ENCODE results near the gene CNIH3.

The CNIH3 gene

DNA sequence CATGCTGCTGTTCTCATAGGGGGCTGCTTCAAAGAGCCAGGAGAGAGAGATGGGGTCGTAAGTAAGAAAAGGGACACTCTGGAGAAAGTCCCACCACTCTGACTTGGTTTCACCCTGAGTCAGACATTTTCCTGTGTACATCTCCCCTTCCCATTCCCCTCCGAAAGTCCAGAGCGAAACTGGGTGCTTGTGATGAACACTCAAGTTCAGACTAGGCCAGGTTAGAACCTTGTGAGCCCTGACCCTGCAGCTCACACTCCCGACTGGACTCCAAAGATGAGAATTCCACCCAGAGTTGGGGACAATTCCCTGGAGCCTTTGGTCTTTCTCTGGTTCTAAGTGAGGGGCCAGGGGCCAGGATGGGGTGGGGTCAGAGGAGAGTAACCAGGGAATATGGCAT lies 139.5 kb downstream of the CNIH3 start:
- TF ChIP-seq, protein P1, sequence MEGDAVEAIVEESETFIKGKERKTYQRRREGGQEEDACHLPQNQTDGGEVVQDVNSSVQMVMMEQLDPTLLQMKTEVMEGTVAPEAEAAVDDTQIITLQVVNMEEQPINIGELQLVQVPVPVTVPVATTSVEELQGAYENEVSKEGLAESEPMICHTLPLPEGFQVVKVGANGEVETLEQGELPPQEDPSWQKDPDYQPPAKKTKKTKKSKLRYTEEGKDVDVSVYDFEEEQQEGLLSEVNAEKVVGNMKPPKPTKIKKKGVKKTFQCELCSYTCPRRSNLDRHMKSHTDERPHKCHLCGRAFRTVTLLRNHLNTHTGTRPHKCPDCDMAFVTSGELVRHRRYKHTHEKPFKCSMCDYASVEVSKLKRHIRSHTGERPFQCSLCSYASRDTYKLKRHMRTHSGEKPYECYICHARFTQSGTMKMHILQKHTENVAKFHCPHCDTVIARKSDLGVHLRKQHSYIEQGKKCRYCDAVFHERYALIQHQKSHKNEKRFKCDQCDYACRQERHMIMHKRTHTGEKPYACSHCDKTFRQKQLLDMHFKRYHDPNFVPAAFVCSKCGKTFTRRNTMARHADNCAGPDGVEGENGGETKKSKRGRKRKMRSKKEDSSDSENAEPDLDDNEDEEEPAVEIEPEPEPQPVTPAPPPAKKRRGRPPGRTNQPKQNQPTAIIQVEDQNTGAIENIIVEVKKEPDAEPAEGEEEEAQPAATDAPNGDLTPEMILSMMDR (IDR thresholded peaks at IDR 0.05; ENCODE audit: low read depth, low read length, missing control alignments), result no peak
- in situ Hi-C loops (cut with HindIII; ENCODE audit: low sequenced_read_pairs), result no loop called here
- H3K4me3 ChIP-seq (ENCODE audit: low read depth, low read length), result no peak overlapping the region
- DNase-seq (ENCODE audit: low read depth), result no peak

DNA sequence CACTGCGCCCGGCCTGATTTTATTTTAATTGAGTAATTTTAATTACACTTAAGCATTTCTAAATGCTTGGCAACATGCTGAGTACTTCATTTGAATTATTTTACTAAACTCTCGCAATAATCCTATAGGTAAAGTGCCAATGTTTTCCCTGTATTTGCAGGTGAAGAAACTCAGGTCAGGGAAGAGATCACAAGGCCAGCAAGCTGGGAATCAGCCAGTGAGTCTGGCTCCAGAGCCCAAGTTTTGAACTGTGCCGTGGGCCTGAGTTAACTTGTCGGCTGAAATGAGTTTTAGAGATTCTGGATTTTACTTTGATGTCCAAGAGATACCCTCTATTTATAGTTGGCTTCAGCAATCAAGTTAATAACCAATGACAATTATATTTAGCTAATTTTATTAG lies 141.4 kb downstream of the CNIH3 start:
- no peak for DNase-seq (ENCODE audit: low read depth)
- H3K4me3 ChIP-seq (ENCODE audit: low read depth, low read length), result no peak overlapping the region
- in situ Hi-C loops (cut with HindIII; ENCODE audit: low sequenced_read_pairs), result no loop called here
- TF ChIP-seq, protein P1 (IDR thresholded peaks at IDR 0.05; ENCODE audit: low read depth, low read length, missing control alignments), result no peak

DNA sequence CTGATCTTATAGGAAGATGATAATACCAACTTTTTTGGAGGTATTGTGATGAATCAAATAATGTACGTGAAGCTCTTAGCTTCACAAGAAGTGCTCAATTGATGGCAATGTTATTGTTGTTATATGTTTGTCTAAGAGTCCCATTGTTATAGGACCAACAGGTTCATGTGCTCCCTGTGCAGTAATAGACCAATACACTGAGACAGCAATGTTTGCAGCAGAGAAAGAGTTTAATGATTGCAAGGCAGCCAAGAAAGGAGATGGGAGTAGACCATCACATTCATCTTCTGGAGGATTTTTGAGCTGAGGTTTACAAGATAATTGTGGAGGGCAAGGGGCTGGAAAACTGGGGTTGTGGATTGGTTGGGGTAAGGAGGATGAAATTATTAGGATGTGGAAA lies 143.0 kb downstream of the CNIH3 start:
- in situ Hi-C loops (cut with HindIII; ENCODE audit: low sequenced_read_pairs), result no loop called here
- TF ChIP-seq, protein P1 (IDR thresholded peaks at IDR 0.05; ENCODE audit: low read depth, low read length, missing control alignments), result no peak

DNA sequence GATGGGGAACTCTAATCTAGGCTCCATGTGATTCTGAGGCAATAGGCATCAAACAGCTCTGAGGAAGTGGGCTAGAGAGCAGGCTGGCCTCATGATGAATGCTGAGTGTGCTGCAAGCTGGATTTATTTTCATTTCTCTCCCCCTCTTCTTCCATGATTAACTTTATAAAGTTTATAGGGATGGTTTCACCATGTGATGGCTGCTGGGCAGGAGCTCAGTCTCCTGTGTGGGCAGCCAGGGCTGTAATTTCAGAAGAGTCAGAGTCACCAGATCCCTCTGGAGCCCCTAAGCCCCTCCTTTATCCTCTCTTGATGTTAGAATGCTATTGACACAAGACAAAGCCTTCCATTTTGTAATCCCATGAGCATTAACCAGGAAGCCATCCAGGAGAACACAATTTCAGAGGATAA lies 143.6 kb downstream of the CNIH3 start:
- TF ChIP-seq, protein P1 (IDR thresholded peaks at IDR 0.05; ENCODE audit: low read depth, low read length, missing control alignments), result no peak
- no peak overlapping the region for H3K4me3 ChIP-seq (ENCODE audit: low read depth, low read length)
- in situ Hi-C loops (cut with HindIII; ENCODE audit: low sequenced_read_pairs), result no loop called here
- DNase-seq (ENCODE audit: low read depth), result no peak

More for the DNA sequence above, 143.0 kb downstream of the CNIH3 start:
- DNase-seq (ENCODE audit: low read depth), result no peak
- H3K4me3 ChIP-seq (ENCODE audit: low read depth, low read length), result no peak overlapping the region

DNA sequence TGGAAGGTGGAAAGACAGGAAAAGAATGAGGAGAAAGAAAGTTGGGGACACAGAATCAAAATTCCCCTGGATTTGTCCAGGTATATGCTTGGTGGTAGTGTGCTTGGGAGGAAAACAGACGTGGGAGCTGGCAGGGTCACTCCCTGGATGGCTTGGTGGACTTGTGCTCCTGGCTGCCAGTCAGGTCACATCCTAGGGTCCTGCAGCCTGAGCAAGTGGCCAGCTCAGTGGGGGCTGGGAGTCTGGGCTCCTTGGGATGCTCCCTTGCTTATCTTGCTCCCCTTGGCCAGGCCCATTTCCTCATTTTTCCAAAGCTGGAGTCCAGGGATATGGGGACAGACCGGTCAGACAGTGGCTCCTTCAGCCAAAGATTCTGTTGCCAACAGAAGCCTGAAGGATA lies 144.0 kb downstream of the CNIH3 start:
- TF ChIP-seq, protein P1 (IDR thresholded peaks at IDR 0.05; ENCODE audit: low read depth, low read length, missing control alignments), result no peak
- in situ Hi-C loops (cut with HindIII; ENCODE audit: low sequenced_read_pairs), result no loop called here
- no peak for DNase-seq (ENCODE audit: low read depth)
- no peak overlapping the region for H3K4me3 ChIP-seq (ENCODE audit: low read depth, low read length)

DNA sequence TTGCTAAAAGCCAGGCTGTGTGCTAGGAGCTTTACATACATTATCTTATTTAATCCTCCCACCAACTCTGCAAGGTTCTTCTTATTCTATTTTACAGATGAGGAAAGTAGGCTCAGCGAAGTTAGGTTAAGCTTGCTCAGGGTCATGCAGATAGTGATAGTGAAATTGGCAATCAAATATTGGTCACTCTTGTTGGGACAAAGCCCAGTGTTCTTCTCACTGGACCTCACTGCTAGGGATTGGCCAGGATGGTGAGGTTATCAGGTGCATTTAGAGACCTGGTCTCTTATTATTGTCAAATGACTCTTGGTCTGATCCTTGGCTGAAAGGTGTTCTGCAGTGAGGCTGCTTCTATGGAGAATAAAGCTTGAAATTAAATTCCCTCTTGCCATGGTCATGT lies 145.1 kb downstream of the CNIH3 start:
- in situ Hi-C loops (cut with HindIII; ENCODE audit: low sequenced_read_pairs), result no loop called here
- no peak overlapping the region for H3K4me3 ChIP-seq (ENCODE audit: low read depth, low read length)
- DNase-seq (ENCODE audit: low read depth), result no peak
- TF ChIP-seq, protein P1 (IDR thresholded peaks at IDR 0.05; ENCODE audit: low read depth, low read length, missing control alignments), result no peak

DNA sequence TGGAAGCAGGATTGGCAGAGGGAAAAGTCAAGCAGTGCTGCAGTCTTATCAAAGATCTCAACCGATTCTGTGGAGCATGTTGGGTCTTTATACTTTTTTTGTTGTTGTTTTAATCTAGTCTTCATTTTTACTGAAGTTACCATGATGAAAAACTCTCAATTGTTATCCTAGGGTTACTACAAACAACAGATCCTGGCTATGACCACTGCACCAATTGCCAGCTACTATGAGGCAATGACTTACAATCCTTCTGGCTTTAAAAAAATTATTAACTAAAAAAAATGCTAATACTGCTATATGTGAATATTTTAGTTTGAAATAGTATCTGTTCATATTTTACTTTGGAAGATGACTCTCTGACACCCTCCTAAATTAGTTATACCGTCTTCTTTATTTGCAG lies 145.9 kb downstream of the CNIH3 start:
- H3K4me3 ChIP-seq (ENCODE audit: low read depth, low read length), result no peak overlapping the region
- TF ChIP-seq, protein P1 (IDR thresholded peaks at IDR 0.05; ENCODE audit: low read depth, low read length, missing control alignments), result no peak
- in situ Hi-C loops (cut with HindIII; ENCODE audit: low sequenced_read_pairs), result no loop called here
- DNase-seq (ENCODE audit: low read depth), result no peak

All from astrocyte of the cerebellum (primary cell).